Measurements from ENCODE around the gene COPS8. TPM values are rescaled to one million over a fixed set of nuclear protein-coding genes. Genes with fewer than 3 reads are reported as not detected.

COPS8 gene
- total RNA-seq, 1 experiment from 2014 or later, result 64.7 TPM

DNA sequence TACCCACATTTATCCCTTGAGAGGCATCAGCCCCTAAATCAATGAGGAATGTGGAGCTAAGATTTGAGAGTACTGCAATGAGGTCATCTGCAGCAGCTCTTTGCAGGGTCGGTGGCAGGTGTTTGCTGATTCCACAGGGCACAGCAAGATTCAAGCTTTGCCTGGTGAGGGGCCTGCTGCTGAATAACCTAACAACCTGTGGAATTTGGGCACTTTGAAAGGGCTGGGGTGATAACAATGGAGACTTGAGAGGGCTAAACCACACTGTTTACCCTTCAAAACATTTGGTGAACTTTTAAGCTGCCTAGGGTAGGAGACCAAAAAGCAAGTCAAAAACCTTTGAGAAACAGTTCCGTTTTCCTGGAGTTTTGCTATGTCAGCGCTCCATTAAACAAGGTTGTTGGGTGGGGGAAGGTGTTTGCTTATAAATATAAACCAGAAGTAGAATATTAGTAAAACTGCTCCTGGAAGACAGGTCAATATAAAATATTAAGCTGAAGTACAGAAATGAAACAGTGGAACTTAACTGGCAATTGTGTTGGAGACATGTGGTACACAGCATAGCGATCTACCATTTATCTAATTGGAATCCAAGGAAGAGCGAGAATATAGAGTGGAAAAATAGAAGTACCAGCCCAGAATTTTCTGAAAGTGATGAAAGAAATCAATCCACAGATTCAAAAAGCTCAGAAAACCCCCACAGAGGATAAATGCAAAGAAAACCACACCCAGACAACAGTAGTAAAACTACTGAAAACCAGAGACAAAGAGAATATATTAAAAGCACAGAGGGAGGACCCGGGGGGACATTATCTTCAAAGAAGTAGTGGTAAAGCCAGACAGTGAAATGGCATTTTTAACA, 15.7 kb downstream of the COPS8 start:
- ChIA-PET CTCF (no interaction called here), POLR2A (ENCODE audit: unreplicated experiment) (interaction anchor here (0.5 kb wide), 1 partner anchor 15 kb away, joined by 6 read pairs; no protein-coding TSS in a partner anchor)
- Histone ChIP-seq H3K4me2 (no peak overlapping the region), H3K79me2 (ENCODE audit: low read depth) (no peaks in the 10 kb centered on the region), H3K9me2 (ENCODE audit: insufficient read depth) (no peaks in the 10 kb centered on the region), H4K20me1 (ENCODE audit: insufficient read depth) (no peaks in the 10 kb centered on the region), H2AFZ (no peak overlapping the region), H3K36me3 (ENCODE audit: low read depth) (peaks cover 31% of the 10 kb centered on the region), H3K27ac (no peak overlapping the region), H3K9me3 (ENCODE audit: insufficient read depth, low read depth) (peaks cover 3% of the 10 kb centered on the region; the same call in 1 of the 2 replicates), H3K27me3 (ENCODE audit: insufficient read depth, low read depth) (no peaks in the 10 kb centered on the region), H3K4me3 (no peak overlapping the region), H3K4me1 (replicated peaks; ENCODE audit: insufficient read depth) (no peaks in the 10 kb centered on the region), H3F3A (ENCODE audit: insufficient read depth, low read depth) (0 out of 2 replicates have a peak, but pooled peaks cover 4% of the 10 kb centered on the region)
- TF ChIP-seq, protein P1, sequence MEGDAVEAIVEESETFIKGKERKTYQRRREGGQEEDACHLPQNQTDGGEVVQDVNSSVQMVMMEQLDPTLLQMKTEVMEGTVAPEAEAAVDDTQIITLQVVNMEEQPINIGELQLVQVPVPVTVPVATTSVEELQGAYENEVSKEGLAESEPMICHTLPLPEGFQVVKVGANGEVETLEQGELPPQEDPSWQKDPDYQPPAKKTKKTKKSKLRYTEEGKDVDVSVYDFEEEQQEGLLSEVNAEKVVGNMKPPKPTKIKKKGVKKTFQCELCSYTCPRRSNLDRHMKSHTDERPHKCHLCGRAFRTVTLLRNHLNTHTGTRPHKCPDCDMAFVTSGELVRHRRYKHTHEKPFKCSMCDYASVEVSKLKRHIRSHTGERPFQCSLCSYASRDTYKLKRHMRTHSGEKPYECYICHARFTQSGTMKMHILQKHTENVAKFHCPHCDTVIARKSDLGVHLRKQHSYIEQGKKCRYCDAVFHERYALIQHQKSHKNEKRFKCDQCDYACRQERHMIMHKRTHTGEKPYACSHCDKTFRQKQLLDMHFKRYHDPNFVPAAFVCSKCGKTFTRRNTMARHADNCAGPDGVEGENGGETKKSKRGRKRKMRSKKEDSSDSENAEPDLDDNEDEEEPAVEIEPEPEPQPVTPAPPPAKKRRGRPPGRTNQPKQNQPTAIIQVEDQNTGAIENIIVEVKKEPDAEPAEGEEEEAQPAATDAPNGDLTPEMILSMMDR (conservative IDR thresholded peaks at IDR 0.05), result no peak
- TF ChIP-seq EZH2 (IDR thresholded peaks at IDR 0.05; ENCODE audit: low read depth), result no peak
- BruUV-seq (replicated peaks), result no TSS peak
- DNase-seq, result no peak
- intact Hi-C loops (cut with micrococcal nuclease; ENCODE audit: unreplicated experiment), result no loop called here

DNA sequence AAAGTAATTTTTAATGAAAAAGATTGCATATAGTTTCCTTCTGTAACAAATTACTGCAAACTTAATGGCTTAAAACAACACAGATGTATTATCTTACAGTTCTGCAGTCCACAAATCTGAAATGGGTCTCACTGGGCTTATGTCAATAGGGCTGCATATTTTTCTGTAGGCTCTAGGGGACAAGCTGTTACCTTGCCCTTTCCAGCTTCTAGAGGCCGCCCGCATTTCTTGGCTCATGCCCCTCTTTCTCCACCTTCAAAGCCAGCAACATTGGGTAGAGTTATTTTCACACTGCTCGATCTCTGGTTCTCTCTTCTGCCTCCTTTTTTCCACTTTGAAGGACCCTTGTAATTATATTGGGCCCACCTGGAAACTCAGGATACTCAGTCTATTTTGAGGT, 16.7 kb downstream of the COPS8 start:
- Histone ChIP-seq H3K4me2 (no peak overlapping the region), H3K36me3 (ENCODE audit: low read depth) (peaks cover 24% of the 10 kb centered on the region), H3K79me2 (ENCODE audit: low read depth) (no peaks in the 10 kb centered on the region), H4K20me1 (ENCODE audit: insufficient read depth) (no peaks in the 10 kb centered on the region), H3K9me2 (ENCODE audit: insufficient read depth) (no peaks in the 10 kb centered on the region), H3K4me3 (no peak overlapping the region), H3K27ac (no peak overlapping the region), H3K4me1 (replicated peaks; ENCODE audit: insufficient read depth) (no peaks in the 10 kb centered on the region), H3K27me3 (ENCODE audit: insufficient read depth, low read depth) (no peaks in the 10 kb centered on the region), H2AFZ (no peak overlapping the region), H3F3A (ENCODE audit: insufficient read depth, low read depth) (0 out of 2 replicates have a peak, but pooled peaks cover 3% of the 10 kb centered on the region), H3K9me3 (ENCODE audit: insufficient read depth, low read depth) (peaks cover 3% of the 10 kb centered on the region; the same call in 1 of the 2 replicates)
- no peak for TF ChIP-seq EZH2 (IDR thresholded peaks at IDR 0.05; ENCODE audit: low read depth)
- TF ChIP-seq, protein P1 (conservative IDR thresholded peaks at IDR 0.05), result no peak
- no peak for DNase-seq
- ChIA-PET POLR2A (ENCODE audit: unreplicated experiment) (no interaction called here), CTCF (interaction anchor here (0.6 kb wide), 1 partner anchor 471 kb away, joined by 3 read pairs; no protein-coding TSS in a partner anchor)
- intact Hi-C loops (cut with micrococcal nuclease; ENCODE audit: unreplicated experiment), result no loop called here
- no TSS peak for BruUV-seq (replicated peaks)

DNA sequence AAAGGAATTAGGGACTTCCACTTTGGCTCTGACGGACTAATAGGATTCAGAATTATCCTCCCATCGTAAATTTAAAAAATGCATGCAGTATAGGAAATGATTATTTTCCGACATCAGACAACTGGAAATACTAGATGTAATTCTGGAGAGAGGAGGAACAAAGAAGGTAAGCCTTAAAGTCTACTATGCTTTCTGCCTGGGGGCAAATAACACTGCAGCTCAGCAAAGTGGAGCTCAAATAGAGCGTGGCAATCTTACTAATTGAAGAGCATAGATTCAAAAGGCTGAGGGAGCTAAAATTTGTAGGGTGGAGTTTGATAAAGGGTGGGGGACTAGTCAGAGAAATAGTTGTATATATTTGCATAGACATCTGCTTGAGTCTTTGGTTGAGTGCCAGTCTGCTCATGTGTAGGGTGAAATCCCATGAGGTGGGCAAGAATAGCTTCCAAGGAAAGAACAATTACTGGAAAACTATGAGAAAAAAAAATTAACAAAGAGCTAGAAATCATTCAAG, 23.8 kb downstream of the COPS8 start:
- no peak for TF ChIP-seq EZH2 (IDR thresholded peaks at IDR 0.05; ENCODE audit: low read depth)
- TF ChIP-seq, protein P1 (conservative IDR thresholded peaks at IDR 0.05), result no peak
- Histone ChIP-seq H3K4me2 (no peak overlapping the region), H3K9me2 (ENCODE audit: insufficient read depth) (peaks cover 5% of the 10 kb centered on the region; the same call in 1 of the 2 replicates), H3K36me3 (ENCODE audit: low read depth) (no peaks in the 10 kb centered on the region), H4K20me1 (ENCODE audit: insufficient read depth) (no peaks in the 10 kb centered on the region), H3K9me3 (ENCODE audit: insufficient read depth, low read depth) (peaks cover 3% of the 10 kb centered on the region), H3K27me3 (ENCODE audit: insufficient read depth, low read depth) (no peaks in the 10 kb centered on the region), H3K27ac (no peak overlapping the region), H3K4me3 (no peak overlapping the region), H2AFZ (no peak overlapping the region), H3K4me1 (replicated peaks; ENCODE audit: insufficient read depth) (no peaks in the 10 kb centered on the region), H3F3A (ENCODE audit: insufficient read depth, low read depth) (no peaks in the 10 kb centered on the region), H3K79me2 (ENCODE audit: low read depth) (no peaks in the 10 kb centered on the region)
- no peak for DNase-seq
- intact Hi-C loops (cut with micrococcal nuclease; ENCODE audit: unreplicated experiment), result no loop called here
- no TSS peak for BruUV-seq (replicated peaks)
- ChIA-PET CTCF (no interaction called here), POLR2A (ENCODE audit: unreplicated experiment) (no interaction called here)

All from PC-9 (cell line).